Astrocyte (in vitro differentiated cells and primary cell): ENCODE measurements around the gene ERVW-1. TPM values are rescaled to one million over a fixed set of nuclear protein-coding genes. Genes with fewer than 3 reads are reported as not detected.

ENCODE experiments used
- DNase-seq: peaks from one replicate; pipeline ENCODE4 v3.0.0-alpha.2; 2010; ENCODE audit warnings: low read depth
- FAIRE-seq: peaks from 2 replicates; lab custom pipeline; 2011; peaks lifted over from hg19 to GRCh38; lab: Jason Lieb, UNC
- H2AFZ ChIP-seq: 2 replicates; pipeline ENCODE4 v1.6.0; 2012; ENCODE audit warnings: low read depth, low read length, inconsistent platforms
- H3K27ac ChIP-seq: 2 replicates; pipeline ENCODE4 v1.5.1; 2011; ENCODE audit warnings: low read depth, low read length, inconsistent platforms
- H3K27me3 ChIP-seq: 2 replicates; pipeline ENCODE4 v1.6.0; 2011; ENCODE audit warnings: low read length, inconsistent platforms; ENCODE audit not compliant: insufficient read depth
- H3K36me3 ChIP-seq: 2 replicates; pipeline ENCODE4 v1.5.1; 2011; ENCODE audit warnings: low read length, inconsistent platforms; ENCODE audit not compliant: insufficient read depth
- H3K4me1 ChIP-seq: 2 replicates; pipeline ENCODE4 v1.5.1; 2011; ENCODE audit warnings: low read length, inconsistent platforms; ENCODE audit not compliant: insufficient read depth
- H3K4me2 ChIP-seq: 2 replicates; pipeline ENCODE4 v1.6.0; 2012; ENCODE audit warnings: low read length, inconsistent platforms
- H3K4me3 ChIP-seq: 2 replicates; pipeline ENCODE4 v1.5.1; 2011; ENCODE audit warnings: low read depth, mild to moderate bottlenecking, low read length, inconsistent platforms; ENCODE audit not compliant: insufficient read depth
- H3K79me2 ChIP-seq: 2 replicates; pipeline ENCODE4 v1.6.0; 2012; ENCODE audit warnings: mild to moderate bottlenecking, low read length, inconsistent platforms; ENCODE audit not compliant: insufficient read depth
- H3K9ac ChIP-seq: 2 replicates; pipeline ENCODE4 v1.6.0; 2012; ENCODE audit warnings: mild to moderate bottlenecking, low read length, inconsistent platforms
- H3K9me3 ChIP-seq: 2 replicates; pipeline ENCODE4 v1.5.1; 2012; ENCODE audit warnings: low read depth, mild to moderate bottlenecking, low read length, inconsistent platforms; ENCODE audit not compliant: insufficient read depth
- H4K20me1 ChIP-seq: 2 replicates; pipeline ENCODE4 v1.6.0; 2012; ENCODE audit warnings: low read length, inconsistent platforms; ENCODE audit not compliant: insufficient read depth
- H3K27ac Mint-ChIP-seq: one replicate; pipeline ENCODE4 v1.8.0; 2021; ENCODE audit warnings: mild to moderate bottlenecking, mixed read lengths; ENCODE audit not compliant: unreplicated experiment
- H3K27me3 Mint-ChIP-seq: one replicate; pipeline ENCODE4 v1.8.0; 2021; ENCODE audit warnings: low read depth, mixed read lengths; ENCODE audit not compliant: unreplicated experiment
- H3K36me3 Mint-ChIP-seq: one replicate; pipeline ENCODE4 v1.8.0; 2021; ENCODE audit warnings: low read depth, mixed read lengths; ENCODE audit not compliant: unreplicated experiment
- H3K4me1 Mint-ChIP-seq: one replicate; pipeline ENCODE4 v1.8.0; 2021; ENCODE audit warnings: low read depth, mixed read lengths; ENCODE audit not compliant: unreplicated experiment
- H3K4me3 Mint-ChIP-seq: one replicate; pipeline ENCODE4 v1.8.0; 2021; ENCODE audit warnings: mild to moderate bottlenecking, moderate library complexity, mixed read lengths; ENCODE audit not compliant: unreplicated experiment
- H3K9me3 Mint-ChIP-seq: one replicate; pipeline ENCODE4 v1.8.0; 2021; ENCODE audit warnings: mild to moderate bottlenecking, mixed read lengths; ENCODE audit not compliant: unreplicated experiment
- CTCF ChIP-seq: IDR thresholded peaks from 2 replicates; pipeline ENCODE4 v1.5.1; 2011; ENCODE audit warnings: low read depth, mild to moderate bottlenecking, inconsistent platforms, low read length, moderate library complexity; ENCODE audit not compliant: insufficient read depth
- EZH2 ChIP-seq: IDR thresholded peaks from 2 replicates; pipeline ENCODE4 v1.6.1; 2012; ENCODE audit warnings: mild to moderate bottlenecking, low read length, inconsistent platforms; ENCODE audit not compliant: insufficient read depth
- total RNA-seq: library from RNA; stranded (reverse); gene quantifications from 2 replicates; pipeline ENCODE4 v1.2.1, GENCODE V29; 2021

Gene ERVW-1
- total RNA-seq, 1 donor from 2014 or later: not detected

- Mint-ChIP-seq H3K4me3 (peak overlapping the region; percentile 87), H3K9me3 (no peaks in the 10 kb centered on the region), H3K36me3 (peaks cover 5% of the 10 kb centered on the region), H3K27ac (no peak overlapping the region), H3K4me1 (no peaks in the 10 kb centered on the region), H3K27me3 (no peaks in the 10 kb centered on the region)
- Histone ChIP-seq H3K79me2 (peaks cover 45% of the 10 kb centered on the region), H3K4me1 (no peaks in the 10 kb centered on the region), H3K4me3 (peak overlapping the region; percentile 72), H3K27me3 (no peaks in the 10 kb centered on the region), H4K20me1 (peaks cover 23% of the 10 kb centered on the region), H3K4me2 (peak overlapping the region; percentile 87), H2AFZ (peak overlapping the region; percentile 97), H3K9me3 (no peaks in the 10 kb centered on the region), H3K27ac (peak overlapping the region; percentile 48), H3K9ac (peak overlapping the region; percentile 98), H3K36me3 (peaks cover 34% of the 10 kb centered on the region)
- TF ChIP-seq EZH2 (no peak), CTCF (peak; percentile 37)
- FAIRE-seq: no peak
- peak; percentile 52 for DNase-seq
Observed at GRCh38 chr7:92448205-92448747, 29.5 kb downstream of the ERVW-1 start.

GRCh38 chr7:92447345-92448204, 30.2 kb downstream of the ERVW-1 start, which contains the start of gene GATAD1:
Gene GATAD1 (plus strand): TSS chr7:92447482. CDS start chr7:92447730, 248 bp downstream.
- peaks cover 43% of the 10 kb centered on the region for H3K79me2 ChIP-seq
- no peaks in the 10 kb centered on the region for H3K27me3 Mint-ChIP-seq
- H3K9me3 ChIP-seq: no peaks in the 10 kb centered on the region
- peaks cover 19% of the 10 kb centered on the region for H4K20me1 ChIP-seq
- no peak for FAIRE-seq
- peaks cover 5% of the 10 kb centered on the region for H3K36me3 Mint-ChIP-seq
- H2AFZ ChIP-seq: peak within 1 kb of the TSS; percentile 97
- peak within 1 kb of the TSS; percentile 98 for H3K9ac ChIP-seq
- H3K27me3 ChIP-seq: no peaks in the 10 kb centered on the region
- H3K27ac Mint-ChIP-seq: no peak within 1 kb of the TSS
- peak within 1 kb of the TSS; percentile 87 for H3K4me2 ChIP-seq
- peak within 1 kb of the TSS; percentile 87 for H3K4me3 Mint-ChIP-seq
- TF ChIP-seq EZH2: no peak
- TF ChIP-seq CTCF: peak; percentile 92
- DNase-seq: peak; percentile 81
- peak within 1 kb of the TSS; percentile 72 for H3K4me3 ChIP-seq
- H3K27ac ChIP-seq: peak within 1 kb of the TSS; percentile 95
- no peaks in the 10 kb centered on the region for H3K4me1 Mint-ChIP-seq
- peaks cover 27% of the 10 kb centered on the region for H3K36me3 ChIP-seq
- no peaks in the 10 kb centered on the region for H3K4me1 ChIP-seq
- peaks cover 1% of the 10 kb centered on the region for H3K9me3 Mint-ChIP-seq
